GM21619 (cell line): ENCODE measurements around the gene TFPT.

ENCODE experiments used
- ATAC-seq: cut with Tn5 transposase; IDR thresholded peaks from one replicate; pipeline ENCODE4 v1.9.1; 2021; ENCODE audit not compliant: unreplicated experiment

TFPT gene

GRCh38 chr19:54115109-54116063 lies at the start of gene TFPT, which contains the start of gene PRPF31:
Gene TFPT (minus strand): TSS chr19:54115657. CDS start chr19:54115269, 388 bp downstream.
Gene PRPF31 (plus strand): TSS chr19:54115754. CDS start chr19:54118279, 2,525 bp downstream.
- ATAC-seq = peak; percentile 83

- no peak for ATAC-seq
Measured at GRCh38 chr19:54165222-54165621, 49.8 kb upstream of the TFPT start.

GRCh38 chr19:54164369-54165068 lies 49.1 kb upstream of the TFPT start:
- no peak for ATAC-seq

- ATAC-seq = no peak
Measured at GRCh38 chr19:54162884-54163283, 47.4 kb upstream of the TFPT start.

- no peak for ATAC-seq
Measured at GRCh38 chr19:54162241-54162805, 46.9 kb upstream of the TFPT start.

- no peak for ATAC-seq
Measured at GRCh38 chr19:54160854-54161253, 45.4 kb upstream of the TFPT start.

GRCh38 chr19:54160182-54160811 lies 44.8 kb upstream of the TFPT start:
- no peak for ATAC-seq

GRCh38 chr19:54159352-54160181 lies 44.1 kb upstream of the TFPT start, which contains the start of gene LENG1:
Gene LENG1 (minus strand): TSS chr19:54159721. CDS start chr19:54159695, 26 bp downstream.
- ATAC-seq = peak; percentile 85

- no peak for ATAC-seq
Measured at GRCh38 chr19:54158812-54159351, 43.4 kb upstream of the TFPT start.

GRCh38 chr19:54156953-54157352 lies 41.5 kb upstream of the TFPT start:
- no peak for ATAC-seq

GRCh38 chr19:54156490-54156889 lies 41.0 kb upstream of the TFPT start:
- ATAC-seq = no peak

- no peak for ATAC-seq
Measured at GRCh38 chr19:54155694-54156093, 40.2 kb upstream of the TFPT start.

- no peak for ATAC-seq
Measured at GRCh38 chr19:54154603-54155345, 39.3 kb upstream of the TFPT start.

GRCh38 chr19:54153731-54154326 lies 38.4 kb upstream of the TFPT start:
- no peak for ATAC-seq

GRCh38 chr19:54152878-54153524 lies 37.5 kb upstream of the TFPT start:
- ATAC-seq = no peak

- no peak for ATAC-seq
Measured at GRCh38 chr19:54152267-54152666, 36.8 kb upstream of the TFPT start.

GRCh38 chr19:54151362-54152035 lies 36.0 kb upstream of the TFPT start:
- no peak for ATAC-seq
